HG03045 (cell line): Measurements from ENCODE around the gene HRK.

Source experiments
- ATAC-seq: cut with Tn5 transposase; IDR thresholded peaks from one replicate; pipeline ENCODE4 v1.9.1; 2021; ENCODE audit warnings: mild to moderate bottlenecking, moderate library complexity; ENCODE audit not compliant: unreplicated experiment

Gene HRK

DNA sequence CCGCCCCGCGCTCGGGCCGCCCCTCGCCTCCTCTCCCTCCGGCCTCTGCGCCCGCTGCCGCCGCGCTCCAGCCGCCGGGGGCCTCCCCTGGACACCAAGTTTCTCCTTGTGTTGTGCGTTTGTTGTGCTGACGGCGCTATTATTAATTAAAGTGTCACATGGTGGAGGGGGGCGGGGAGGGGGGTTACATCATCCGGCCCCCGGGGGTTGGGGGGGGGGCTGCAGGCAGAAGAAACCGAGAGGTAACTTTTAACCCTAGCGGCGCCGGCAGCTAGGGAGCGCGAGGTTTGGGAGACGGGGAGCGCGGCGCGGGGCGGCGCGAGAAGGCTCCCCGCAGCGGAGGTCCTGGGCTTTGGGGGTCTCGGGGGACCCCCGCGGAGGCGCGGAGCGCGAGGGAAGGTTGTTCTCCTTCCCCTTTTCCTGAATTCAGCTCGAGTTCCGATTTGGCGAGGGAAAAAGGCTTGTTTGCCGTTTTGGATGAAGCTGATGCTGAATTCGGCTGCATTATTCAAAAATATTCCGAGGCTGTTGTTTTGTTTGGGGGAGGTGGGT is at the start of gene HRK:
Gene HRK (minus strand): TSS at position 117 of the 552 bp plus-strand sequence. CDS start 134 bp downstream, outside the sequence.
- ATAC-seq = no peak

DNA sequence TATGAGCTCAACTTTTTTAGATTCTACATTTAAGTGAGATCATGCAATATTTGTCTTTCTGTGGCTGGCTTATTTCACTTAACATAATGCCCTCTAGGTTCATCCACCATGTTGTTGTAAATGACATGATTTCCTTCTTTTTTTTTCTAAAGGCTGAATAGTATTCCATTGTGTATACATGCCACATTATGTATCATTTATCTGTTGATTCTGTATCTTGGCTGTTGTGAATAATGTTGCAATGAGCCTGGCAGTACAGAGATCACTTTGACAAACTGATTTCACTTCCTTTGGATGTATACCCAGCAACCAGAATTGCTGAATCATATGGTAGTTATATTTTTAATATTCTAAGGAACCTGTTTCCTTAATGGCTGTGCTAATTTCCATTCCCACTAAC is 48.6 kb upstream of the HRK start:
- no peak for ATAC-seq

DNA sequence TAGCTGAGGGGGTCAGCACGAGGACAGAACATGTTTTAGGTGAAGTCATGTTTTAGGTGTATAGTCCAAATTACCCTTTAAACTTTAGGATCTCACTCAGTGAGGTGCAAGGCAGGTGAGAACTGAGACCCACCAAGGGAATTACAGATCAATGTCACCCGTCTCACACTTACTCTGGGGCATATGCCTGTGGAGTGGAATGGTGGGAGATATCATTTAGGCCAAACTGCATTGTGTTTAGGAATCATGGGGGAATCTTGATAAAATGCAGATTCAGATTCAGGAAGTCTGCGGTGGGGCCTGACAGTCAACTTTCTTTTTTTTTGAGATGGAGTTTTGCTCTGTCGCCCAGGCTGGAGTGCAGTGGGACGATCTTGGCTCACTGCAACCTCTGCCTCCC is 47.3 kb upstream of the HRK start:
- no peak for ATAC-seq

DNA sequence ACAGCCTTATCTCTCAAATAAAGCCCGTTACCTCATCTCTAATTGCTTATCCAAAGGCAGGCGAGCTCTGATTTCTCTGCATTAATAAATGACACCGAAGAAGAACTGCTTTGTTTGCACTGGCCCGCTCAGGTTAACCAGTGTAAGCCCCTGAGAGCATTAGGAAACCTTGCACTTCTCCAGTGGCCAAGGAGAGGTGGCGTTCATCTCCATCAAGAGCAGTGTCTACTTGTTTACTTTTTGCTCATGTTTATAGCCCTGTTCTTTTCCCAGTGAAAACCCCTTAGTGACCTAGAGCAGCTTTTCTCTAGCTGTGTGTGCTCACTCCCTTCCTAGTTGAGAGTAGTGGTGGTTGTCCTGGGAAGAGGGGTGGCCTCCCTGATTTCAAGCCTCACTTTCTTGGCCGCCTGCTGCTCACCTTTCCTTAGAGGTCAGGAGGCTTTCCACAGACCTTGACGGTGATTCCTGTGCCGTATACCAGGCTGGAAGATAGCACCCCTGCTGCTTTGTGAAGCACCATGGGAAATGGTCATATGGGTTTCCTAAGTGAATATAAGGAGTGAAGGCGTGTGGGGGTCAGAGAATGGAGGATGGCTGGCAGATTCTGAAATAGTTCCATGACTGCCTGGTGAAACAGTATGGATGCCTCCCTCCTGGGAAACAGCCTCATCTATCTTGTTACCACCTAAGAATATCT is 46.2 kb upstream of the HRK start:
- ATAC-seq = no peak

DNA sequence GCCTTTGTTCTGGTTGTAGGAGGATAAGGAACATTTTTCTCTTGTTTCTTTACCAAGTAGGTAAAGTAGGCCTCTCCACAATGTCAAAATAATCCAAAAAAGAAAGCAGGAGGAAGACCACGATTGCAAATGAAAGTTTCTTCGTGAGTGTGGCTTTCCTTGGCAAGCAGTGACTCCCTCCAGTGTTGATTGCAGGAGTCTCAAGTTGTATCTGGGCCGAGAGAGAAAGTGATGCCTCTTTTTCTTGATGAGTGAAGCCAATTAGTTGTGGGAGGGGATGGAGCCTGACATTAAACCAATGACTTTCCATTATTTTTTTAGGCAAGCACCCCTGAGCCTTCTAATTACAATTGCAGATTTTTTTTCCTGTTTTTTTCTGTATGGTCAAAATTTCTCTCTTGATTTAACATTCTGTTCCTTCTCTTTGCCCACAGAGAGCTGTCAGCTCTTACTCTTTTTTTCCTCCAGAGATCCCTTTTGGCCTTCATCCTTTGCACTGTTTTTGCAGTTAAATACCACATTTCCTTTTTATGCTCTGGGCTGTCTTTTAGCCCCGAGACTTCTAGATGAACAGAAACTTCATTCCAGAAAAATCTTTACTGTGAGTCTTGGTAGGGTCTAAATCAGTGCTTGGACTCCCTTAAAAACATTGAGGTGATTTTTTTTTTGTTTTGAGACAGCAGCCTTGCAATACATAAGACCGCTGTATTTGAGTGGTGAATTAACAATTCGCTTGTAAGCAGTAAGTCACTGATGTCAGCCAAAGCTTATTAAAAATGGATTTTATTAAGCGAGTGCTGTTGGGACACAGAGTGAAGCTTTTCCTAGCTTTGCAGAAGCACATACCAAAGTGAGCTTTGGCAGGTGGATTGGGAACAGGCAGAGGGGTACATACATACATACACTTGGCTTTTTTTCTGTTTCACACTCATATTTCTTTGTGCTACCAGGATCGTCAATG is 45.3 kb upstream of the HRK start:
- no peak for ATAC-seq

DNA sequence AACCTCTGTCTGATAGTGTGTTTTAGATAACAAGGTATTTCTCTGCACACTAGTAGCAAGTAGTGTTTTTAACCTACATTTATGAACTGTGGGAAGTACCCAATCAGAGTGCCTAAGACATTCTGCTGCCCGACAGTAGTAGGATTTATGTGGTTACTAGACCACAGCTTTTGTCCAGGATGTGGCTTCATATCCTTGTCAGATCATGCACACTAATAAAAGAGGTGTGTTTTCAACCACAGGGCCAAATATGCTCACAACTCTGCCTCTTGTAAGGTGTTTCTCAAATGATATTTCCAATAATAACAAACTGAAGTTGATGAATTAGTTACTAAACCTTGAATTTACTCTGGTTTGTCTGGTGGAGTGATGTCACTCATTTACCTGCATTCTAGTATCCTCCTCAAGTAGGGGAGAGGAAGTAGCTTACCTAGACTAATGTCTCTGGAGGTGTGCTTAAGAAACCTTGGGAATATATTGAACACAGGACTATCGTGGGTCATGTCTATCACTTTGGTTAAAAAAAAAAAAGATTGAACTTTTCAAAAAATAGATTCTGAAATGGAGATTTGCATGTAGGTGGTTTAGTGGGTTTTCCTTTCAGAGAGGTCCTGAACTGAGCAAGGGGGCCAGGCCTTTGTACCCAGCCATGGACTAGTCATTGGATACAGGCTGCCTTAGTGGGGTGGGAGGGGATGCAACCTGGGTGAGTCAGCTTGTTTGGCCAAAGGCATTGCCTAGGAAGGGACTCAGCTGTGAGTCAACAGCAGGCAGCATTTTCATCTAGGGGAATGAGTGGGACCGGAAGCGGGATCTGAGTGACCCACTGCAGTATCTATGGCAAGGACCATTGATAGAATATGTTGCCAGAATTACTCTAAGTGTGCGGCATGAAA is 43.6 kb upstream of the HRK start:
- peak; percentile 65 for ATAC-seq

DNA sequence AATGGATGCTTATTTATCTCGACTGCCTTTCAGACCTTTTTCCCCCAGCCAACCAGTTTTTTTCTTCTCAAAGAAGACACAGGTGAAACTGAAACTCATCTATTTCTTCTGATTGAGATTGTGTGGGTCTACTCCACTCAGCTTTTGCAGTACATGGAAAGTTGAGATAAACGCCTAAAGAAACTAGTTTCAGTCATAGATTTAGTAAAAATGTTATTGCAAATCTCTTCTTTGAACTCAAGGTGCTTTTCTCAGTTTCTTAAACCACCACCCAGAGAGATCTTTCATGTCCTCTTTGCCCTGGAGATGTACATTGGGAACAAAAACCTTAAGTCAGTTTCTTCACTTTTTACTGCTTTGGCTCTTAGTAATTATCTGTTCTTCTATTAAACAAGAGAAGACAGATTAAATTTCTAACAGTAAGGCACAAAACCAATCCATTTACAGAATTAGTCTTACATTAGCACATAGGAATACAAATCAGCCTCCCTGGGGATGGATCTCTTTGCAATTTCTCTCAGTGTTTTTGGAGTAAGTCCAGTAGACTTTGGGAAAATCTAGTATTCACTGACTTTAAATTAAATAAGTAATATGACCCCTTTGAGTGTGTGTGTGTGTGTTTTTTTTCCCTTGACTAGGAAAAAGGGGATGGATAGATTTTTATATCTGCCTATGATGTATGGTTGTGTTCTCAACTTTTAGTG is 41.1 kb upstream of the HRK start:
- peak; percentile 68 for ATAC-seq

DNA sequence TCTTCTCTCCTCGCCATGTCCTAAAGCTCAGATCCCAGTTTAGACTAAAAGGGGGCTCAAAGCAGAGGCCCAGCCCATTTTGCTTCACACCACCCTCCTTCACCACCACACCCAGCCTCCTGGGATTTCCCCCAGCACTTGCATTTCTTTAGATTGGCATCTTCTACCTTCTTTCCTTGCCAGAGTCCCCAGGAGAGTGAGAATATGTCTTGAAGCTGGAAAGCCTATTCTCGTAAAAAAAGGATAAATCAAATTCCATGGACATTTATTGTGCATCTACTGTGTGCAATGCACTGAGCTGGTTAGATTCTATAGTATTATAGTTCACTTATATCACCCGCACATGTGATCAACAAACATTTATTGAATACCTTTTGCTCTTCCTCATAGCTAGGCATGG is 39.7 kb upstream of the HRK start:
- ATAC-seq = no peak

DNA sequence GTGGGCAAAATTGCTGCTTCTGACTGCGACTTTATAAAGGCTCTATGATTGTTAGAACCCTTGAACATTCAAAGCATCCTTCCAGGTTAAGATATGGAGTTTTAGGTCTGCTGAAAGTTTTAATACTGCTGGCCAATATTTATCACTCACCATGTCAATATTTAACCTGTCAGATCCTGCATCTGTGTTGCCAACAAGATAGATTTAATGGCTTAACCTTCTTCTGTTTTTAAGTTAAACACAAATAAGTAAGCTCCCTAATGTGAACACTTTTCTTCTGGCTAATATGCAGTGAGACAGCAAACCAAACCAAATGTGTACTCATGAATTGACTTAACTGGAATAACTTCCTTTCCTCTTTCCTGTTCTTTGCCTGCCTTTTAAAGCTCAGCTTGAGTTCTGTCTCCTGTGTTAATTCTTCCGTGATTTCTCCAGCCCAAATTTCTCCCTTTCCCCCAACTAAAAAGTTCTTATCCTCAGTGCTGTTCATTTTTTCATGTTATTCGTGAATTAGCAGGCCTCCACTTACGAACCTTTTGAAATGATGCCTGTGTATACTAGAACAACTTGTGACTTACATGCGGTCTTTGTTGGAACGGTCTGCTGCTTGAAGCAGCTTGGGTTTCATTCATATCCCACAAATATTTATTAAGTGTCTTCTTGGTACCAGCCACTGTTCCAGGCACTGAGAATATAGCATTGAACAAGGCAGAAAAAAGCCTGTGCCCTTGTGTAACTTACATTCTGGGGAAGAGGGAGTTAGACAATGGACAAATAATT is 38.7 kb upstream of the HRK start:
- ATAC-seq = no peak

DNA sequence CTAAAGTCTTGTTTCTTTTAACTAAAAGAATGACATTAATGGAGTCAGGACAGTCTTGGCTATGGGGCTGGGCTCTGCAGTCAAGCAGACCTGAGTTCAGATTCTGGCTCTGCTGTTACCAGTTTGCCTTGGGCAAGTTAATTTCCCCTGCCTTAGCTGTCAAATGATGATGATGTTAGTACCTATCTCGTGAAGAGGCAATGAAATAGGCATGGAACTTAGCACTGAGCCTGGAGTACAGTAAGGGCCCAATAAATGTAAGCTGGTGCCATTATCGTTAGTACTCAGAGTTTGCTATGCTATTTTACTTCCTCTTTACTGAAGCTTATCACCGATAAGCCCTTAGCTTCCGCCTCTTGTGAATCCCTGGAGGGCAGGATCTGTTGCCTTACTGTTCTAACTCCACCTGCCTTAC is 38.0 kb upstream of the HRK start:
- ATAC-seq = no peak

DNA sequence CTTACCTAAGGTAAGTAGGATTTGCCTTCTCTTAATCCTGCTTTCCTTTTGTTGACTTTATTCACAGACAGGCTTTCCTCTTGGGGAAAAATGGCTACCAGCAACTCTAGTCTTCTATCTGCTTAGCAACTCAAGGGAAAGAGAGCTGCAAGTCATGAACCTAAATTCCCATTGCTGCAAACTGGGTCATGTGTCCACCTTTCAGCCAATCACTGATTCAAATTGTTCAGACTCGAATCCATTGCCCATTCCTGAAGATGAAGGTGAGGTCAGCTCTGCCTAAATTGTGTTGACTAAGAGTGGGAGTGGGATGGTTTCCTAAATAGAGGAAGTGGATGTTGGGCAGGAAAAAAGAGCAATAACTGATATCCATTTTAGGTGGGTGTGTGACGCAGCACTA is 37.2 kb upstream of the HRK start:
- ATAC-seq = no peak

DNA sequence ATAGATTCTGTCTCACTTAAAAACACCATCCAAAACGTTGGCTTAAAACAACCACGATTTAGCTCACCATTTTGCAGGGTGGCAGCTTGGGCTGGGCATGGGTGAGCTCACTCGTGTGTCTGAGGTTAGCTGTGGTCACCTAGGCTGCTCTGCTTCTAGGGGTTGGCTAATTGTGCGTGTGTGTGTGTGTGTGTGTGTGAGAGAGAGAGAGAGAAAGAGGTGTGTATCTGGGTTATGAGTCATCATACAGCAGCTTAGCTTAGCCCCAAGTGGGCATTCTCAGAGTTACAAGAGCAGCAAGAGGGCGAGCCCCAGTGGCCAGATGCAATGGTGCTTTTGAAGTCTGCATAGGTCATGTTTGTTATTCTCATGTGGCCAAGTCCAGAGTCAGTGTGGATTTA is 35.5 kb upstream of the HRK start:
- ATAC-seq = peak; percentile 92

DNA sequence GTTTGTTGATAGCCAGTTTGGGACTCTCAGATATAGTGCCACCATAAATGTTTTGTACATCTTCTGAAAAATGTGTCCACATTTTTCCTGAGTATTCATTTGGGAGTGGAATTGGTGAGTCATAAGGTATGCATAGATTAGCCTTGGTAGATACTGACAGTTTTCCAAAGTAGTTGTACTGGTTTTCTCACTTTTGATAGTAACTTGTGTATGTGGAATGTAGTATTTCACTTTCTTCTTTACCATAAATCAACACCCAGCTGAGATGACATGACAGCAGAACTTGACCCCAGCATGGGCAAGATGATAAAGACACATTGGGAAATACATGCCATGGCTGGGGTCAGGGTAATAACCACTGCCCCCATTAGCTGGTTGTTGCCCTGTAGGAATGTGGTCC is 34.9 kb upstream of the HRK start:
- no peak for ATAC-seq

DNA sequence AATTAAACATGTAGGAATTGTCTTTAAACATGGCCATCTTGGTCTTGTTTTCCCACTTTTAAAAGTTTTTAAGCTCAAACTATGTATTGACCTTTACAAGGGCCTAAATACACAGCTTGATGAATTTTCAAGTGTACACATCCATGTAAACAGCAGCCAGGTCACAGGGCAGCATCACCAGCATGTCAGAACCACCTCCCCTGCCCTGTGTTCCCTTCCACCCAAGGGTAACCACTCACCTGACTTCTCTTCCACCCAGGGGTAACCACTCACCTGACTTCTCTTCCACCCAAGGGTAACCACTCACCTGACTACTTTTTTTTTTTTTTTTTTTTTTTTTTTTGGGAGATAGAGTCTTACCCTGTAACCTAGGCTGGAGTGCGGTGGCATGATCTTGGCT is 34.1 kb upstream of the HRK start:
- ATAC-seq = no peak

DNA sequence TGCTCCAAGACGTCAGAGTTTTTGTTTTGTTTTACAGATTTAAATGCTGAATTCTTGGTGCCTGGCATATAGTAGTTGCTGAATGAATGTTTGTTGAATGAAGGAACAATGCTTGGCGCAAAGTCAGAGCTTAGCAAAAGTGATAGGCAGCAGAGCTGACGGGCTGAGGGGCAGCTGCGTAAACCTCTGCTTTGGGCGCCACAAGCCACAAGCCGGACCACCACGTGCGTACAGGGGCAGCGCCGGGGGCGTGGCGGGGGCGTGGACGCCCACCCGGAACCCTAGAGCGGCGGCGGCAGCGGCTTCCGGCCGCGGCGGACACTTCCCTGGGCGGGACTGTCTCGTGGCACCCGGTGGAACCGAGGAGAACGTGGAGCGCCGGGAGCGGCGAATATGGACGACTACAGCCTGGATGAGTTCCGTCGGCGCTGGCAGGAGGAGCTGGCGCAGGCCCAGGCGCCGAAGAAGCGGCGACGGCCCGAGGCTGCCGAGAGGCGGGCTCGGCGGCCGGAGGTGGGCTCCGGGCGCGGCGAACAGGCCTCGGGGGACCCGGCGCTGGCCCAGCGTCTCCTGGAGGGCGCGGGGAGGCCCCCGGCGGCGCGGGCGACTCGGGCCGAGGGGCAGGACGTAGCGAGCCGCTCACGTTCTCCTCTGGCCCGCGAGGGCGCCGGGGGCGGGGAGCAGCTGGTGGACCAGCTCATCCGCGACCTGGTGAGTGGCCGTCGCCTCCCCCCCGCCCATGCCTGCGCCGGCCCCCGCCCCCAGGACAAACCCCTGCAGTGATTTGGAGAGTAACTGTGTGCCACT is 29.6 kb upstream of the HRK start, which contains the start of gene FBXW8:
Gene FBXW8 (plus strand): TSS at position 306 of the 807 bp plus-strand sequence. CDS start 88 bp downstream, at position 394.
- peak; percentile 91 for ATAC-seq

DNA sequence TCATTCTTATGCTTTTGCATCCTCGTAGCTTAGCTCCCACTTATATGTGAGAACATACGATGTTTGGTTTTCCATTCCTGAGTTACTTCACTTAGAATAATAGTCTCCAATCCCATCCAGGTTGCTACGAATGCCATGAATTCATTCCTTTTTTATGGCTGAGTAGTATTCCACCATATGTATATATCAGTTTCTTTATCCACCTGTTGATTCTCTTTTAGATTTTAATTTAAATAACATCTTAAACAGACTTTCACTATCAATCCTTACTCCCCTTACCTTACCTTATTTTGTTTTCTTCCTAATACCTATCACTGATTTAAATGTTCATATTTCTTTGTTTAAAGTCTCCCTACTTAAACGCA is 29.0 kb upstream of the HRK start:
- ATAC-seq = no peak

DNA sequence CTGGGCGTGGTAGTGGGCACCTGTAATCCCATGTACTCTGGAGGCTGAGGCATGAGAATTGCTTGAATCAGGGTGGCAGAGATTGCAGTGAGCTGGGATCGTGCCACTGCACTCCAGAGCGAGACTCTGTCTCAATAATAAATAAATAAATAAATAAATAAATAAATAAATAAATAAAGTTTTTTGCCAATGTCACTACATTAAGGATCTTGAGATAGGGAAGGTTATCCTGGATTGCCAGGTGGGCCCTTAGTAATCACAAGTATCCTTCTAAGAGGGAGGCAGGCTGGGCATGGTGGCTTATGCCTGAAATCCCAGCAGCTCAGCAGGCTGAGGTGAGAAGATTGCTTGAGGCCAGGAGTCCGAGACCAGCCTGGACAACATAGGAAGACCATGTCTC is 25.0 kb upstream of the HRK start:
- ATAC-seq = no peak

DNA sequence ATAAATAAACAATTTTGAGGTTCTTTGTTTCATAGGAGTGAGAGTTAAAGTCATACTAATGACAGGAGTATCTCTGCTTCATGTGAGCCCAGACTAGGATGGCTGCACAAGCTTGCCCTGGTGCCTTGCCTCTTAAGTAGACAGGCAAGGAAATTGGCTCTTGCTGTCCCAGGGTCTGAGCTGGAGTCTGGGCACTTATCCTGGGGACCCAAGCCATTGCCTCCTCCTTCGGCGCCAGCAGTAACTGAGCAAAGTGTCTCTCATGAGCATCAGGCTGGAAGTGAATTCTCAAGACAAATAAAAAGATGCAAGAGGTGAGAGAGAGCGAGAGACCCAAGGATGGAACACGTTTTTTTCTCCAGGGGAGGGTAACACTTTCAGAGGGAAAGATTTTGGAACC is 22.6 kb upstream of the HRK start:
- ATAC-seq = no peak

DNA sequence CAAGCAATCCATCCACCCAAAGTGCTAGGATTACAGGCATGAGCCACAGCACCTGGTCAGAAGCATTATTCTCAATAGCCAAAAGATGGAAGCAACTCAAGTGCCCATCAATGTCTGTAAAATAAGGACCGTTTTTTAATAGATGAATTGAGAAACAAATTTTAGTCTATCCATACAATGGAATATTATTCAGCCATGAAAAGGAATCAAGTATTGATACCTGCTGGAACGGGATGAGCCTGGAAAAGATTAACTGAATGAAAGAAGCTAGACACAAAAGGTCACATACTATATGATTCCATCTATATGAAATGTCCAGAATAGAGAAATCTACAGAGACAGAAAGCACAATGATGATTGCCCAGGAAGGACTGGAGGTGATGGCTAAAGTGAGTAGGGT is 20.4 kb upstream of the HRK start:
- no peak for ATAC-seq
